HG03108 (cell line): ENCODE results near the gene COLGALT1.
"Not testable (repeated sequence)": the region's sequence is repeated elsewhere in the genome, so short reads cannot be mapped to it uniquely, and the experiment has no call there.

Experiments used
- ATAC-seq: cut with Tn5 transposase; IDR thresholded peaks from one replicate; pipeline ENCODE4 v1.9.1; 2021; ENCODE audit warnings: moderate library complexity; ENCODE audit not compliant: unreplicated experiment

Gene COLGALT1

DNA sequence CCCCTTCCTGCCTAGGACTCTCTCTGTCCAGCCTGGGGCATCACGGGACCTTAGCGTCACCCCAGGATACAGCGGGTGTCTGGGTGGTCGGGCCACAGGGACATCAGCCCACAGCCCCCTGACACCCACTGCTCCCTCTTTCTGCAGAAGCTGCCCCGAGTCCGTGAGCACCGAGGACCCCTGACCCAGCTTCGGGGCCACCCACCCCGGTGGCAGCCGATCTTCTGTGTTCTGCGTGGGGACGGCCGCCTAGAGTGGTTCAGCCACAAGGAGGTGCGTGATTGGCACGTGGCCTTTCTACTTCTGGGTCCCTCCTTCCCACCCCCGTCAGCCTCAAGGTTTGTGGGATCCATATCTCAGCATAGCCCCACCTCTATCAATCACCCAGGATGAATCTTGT, 23.3 kb upstream of the COLGALT1 start:
- no peak for ATAC-seq

DNA sequence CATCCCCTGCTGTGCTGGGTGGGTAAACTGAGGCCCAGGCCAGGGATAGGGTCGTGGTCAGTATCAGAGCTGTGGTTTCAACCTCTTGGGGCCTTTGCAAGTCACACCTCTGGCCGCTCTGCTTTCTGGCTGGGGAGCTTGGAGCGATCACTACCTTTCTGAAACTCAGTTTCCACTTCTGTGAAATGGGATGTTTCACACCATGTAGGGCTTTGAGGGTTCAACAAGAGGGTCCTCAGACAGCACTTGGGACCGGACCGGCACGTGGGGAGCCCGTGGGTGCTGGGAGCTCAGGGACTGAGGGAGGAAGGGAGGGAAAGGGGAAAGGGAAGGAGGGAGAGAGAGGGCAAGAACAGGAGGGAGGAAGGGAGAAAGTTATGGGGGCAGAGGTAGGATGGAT, 22.9 kb upstream of the COLGALT1 start:
- ATAC-seq, result no peak

DNA sequence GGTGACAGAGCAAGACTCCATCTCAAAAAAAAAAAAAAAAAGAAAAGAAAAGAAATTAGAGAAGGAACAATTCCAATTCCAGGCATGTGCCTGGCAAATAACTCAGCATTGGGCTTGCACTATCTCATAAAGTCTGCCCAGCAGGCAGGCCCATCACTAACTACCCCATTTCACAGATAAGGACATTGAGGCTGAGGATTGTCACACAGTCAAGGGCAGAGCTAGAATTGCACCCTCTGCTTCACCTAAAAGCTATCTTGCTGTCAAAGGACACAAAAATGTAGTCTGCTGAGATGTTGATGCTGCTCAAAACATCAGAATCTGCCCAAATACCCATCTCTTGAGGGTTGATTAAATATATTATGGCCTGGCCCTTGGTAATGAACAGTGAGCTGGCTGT, 20.7 kb upstream of the COLGALT1 start:
- no peak for ATAC-seq

DNA sequence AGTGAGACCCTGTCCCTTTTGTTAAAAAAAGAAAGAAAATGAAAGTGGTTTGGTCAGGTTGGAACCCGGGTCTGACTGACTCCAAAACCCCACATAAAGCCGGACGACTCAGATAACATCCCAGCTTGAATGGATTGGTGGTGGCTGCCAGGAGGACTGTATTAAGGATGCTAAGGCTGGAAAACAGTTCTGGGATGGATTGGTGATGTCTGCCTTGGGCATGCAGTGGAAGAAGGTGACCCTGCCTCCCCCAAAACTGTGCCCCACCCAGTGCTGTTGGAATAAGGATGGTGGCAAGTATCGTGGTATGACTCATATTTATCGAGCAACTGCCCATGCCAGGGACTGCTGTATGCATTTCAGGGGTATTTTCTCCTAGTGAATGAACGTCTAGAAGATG, 18.5 kb upstream of the COLGALT1 start:
- ATAC-seq, result no peak

DNA sequence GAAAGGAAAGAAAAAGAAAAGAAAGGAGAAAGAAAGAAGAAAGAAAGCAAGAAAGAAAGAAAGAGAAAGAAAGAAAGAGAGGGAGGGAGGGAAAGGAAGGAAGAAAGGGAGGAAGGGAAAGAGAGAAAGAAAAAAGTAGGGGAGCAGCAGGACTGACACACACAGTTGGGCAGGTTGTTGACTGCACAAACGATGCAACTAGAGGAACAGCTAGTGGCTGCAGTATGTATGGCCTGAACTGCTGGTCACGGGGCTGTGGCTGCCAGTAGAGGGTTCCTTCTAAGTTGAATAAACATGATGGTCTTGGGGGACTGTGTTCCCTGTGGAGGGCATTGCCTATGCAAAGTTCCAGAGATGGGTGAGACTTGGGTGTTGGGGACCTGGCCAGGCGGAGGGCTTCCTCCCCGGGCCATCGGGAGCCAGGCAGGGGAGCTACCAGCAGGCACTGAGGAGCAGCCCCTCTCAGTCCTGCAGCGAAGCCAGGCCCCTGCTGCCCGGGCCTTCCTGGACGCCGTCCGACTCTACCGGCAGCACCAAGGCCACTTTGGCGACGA, 16.7 kb upstream of the COLGALT1 start:
- no peak for ATAC-seq

DNA sequence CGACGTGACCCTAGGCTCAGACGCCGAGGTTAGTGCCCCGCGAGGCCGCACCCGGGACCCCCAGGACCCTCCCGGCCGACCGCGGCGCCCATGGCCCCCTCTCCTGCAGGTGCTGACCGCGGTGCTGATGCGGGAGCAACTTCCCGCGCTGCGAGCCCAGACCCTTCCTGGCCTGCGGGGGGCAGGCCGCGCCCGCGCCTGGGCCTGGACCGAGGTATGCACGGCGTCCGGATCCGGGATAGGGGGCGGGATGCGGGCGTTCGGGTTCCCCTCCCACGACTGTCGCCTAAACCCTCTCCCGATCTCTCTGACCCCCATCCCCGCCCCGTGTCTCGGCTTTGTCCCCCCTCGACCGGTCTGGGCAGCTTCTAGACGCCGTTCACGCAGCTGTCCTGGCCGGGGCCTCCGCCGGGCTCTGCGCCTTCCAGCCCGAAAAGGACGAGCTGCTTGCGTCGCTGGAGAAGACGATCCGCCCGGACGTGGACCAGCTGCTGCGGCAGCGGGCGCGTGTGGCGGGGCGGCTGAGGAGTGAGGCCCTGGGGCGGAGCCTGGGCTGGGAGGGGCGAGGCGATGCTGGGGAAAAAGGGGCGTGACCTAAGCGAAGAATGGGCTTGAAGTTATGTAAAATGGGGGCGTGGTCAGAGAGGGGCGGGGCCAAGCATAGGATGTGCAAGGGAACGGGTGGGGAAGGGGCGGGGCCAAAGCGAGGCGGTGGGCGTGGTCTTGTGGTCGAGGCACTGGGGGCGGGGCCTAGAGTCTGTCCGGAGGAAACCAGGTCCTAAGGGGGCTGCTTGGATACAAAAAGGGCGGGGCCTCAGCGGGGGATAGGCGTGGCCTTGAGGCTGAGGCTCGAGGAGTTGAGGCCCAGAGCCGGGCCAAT, 16.0 kb upstream of the COLGALT1 start:
- peak; percentile 72 for ATAC-seq

DNA sequence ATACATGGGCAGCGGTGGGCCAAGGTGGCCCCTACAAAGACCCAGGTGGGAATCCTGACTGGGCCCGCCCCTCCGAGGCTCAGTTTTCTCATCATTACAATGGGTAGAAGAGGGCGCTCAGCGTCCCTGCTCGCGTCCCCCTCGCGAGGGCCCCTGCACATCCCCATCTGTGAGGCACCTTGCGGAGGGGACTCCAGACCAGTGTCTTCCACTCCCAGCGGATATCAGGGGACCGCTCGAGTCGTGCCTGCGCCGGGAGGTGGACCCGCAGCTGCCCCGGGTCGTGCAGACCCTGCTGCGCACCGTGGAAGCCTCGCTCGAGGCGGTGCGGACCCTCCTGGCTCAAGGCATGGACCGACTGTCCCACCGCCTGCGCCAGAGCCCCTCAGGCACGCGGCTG, 15.3 kb upstream of the COLGALT1 start:
- ATAC-seq, result no peak

DNA sequence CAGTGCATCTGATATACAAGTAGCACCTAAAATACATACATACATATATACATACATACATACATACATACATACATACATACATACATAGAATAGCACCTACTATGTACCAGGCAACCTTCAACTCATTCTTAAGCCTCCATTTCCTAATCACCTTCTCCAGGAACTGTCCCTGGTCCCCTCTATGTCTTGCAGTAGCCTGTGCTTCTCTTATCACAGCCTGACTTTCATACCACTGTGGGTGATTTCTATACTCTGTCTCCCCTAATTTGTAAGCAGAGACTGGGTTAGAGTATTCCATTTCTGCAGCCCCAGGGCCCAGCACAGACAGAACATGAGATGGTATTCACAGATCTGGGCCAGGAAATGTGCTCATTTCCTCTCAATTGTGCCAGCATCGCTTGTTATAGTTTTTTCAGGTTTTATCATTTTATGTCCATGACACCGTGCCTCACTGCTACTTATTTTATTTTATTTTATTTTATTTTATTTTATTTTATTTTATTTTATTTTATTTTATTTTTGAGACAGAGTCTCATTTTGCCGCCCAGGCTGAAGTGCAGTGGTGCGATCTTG, 14.2 kb upstream of the COLGALT1 start:
- no peak for ATAC-seq

DNA sequence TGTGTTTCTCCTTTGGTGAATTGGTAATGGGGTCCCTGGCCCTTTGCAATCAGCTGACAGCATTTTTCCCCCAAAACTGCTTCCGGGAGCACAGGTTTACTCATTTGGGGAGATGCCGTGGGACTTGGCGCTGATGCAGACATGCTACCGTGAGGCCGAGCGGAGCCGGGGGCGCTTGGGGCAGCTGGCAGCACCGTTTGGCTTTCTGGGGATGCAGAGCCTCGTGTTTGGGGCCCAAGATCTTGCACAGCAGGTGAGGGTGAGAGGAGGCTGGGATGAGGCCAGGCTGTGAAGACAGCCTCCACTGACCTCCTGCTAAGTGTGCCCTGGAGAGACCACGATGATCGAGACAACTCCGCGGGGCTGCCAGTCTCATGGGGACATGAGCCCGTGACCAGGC, 13.4 kb upstream of the COLGALT1 start:
- no peak for ATAC-seq

DNA sequence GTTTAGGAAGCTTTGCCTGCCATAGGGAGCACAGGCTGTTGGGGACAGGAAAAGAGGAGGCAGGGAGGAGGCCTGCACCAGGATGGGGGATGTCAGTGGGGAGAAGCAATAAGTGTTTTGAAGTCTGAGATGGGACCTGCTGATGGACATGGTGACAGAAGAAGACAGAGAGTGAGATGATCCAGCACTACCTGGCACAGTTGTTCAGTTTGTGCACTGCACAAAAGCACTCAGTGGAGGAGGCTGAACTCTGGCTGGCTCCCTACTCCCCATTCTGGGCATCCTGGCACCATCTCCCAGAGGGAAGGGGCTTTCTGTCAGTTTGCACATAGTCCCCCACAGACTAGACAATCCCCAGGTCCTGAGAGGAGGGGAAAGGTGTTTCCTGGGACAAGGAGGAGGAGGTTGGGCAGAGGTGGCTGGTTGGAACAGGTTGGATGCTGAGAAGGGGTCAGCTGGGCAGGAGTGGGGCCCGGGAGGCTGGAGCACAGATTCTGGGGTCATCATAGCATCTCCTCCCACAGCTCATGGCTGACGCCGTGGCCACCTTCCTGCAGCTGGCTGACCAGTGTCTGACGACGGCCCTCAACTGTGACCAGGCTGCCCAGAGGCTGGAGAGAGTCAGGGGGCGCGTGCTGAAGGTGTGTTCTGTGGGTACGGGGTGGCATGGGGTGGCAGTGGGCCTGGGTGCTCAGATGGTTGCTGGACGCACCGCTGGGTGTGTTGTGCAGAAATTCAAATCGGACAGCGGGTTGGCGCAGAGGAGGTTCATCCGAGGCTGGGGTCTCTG, 12.5 kb upstream of the COLGALT1 start:
- ATAC-seq, result no peak

DNA sequence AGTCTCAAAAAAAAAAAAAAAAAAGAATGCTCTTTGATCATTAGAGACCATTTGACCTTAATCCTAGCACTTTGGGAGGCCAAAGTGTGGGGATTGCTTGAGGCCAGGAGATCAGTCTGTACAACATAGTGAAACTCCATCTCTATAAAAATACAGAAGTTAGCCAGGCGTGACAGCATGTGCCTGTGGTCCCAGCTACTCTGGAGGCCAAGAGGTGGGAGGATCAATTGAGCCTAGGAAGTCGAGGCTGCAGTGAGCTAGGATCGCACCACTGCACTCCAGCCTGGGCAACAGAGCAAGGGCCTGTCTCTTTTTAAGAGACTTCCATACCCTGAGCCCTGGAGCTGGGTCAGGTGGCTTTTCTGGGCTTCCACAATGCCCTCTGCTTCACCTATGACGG, 11.5 kb upstream of the COLGALT1 start:
- ATAC-seq, result no peak

DNA sequence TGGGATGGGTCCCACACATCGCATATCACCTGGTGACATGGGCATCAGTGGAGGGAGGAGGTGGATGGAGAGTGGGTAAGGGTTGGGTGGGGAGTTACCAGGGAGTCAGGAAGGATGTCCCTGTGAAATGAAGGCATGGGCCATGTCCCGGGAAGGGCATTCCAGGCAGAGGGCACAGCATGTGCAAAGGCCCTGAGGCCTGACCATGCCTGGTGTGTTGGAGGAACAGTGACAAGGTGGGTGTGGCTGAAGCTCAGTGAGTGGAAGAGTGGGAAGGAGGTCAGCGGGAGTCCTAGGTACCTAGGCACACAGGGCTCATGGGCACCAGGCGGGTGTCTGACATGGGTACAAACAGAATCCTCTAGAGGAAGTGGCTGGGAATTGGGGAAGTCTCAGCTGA, 11.0 kb upstream of the COLGALT1 start:
- no peak for ATAC-seq

DNA sequence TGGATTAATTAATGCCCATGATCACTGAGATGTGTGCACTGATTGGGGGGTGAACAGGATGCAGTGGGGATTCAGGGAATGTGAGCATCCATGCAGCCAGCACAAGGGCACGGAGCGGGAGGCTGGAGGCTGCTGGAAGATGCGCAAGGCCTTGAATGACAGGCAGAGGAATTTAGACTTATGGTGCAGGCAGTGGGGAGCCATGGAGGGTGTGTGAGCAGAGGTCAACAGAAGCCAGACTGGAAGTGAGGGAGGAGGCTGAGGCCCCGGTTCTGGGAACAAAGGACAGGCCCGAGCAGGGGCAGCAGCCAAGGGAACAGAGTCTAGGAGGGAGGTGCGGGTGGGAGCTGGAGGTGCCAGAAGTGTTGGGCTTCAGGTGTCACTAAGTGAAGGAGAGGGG, 7.3 kb upstream of the COLGALT1 start:
- no peak for ATAC-seq

DNA sequence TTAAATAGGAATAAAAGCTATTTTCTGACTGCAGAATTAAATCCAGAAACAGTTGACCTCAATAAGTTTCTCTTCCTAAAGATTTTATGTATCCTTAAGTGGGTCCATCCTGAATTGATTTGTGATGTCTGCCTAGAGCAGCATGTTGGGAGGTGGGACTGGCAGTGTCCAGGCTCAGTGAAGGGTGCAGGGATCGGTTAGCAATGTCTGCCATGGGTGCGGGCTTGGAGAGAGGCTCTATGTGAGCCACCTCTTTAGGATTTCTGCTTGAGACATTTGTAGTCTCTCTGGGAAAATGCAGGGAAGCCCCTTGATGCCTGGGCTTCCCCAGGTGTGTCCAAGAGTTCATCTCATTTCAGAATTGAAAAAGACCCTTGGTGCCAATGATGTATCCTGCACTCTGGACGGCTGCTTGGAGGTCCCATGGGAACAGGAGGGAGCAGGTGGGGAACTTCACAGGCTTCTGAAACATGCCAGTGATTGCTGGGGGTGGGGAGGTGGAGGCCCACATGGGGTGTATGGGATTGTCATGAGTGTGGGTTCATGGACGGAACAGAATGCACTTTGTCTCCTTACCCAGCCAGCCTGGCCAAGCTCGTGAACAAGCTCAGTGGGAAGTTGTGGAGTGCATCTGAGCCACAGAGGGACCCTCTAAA, 6.2 kb upstream of the COLGALT1 start:
- no peak for ATAC-seq

DNA sequence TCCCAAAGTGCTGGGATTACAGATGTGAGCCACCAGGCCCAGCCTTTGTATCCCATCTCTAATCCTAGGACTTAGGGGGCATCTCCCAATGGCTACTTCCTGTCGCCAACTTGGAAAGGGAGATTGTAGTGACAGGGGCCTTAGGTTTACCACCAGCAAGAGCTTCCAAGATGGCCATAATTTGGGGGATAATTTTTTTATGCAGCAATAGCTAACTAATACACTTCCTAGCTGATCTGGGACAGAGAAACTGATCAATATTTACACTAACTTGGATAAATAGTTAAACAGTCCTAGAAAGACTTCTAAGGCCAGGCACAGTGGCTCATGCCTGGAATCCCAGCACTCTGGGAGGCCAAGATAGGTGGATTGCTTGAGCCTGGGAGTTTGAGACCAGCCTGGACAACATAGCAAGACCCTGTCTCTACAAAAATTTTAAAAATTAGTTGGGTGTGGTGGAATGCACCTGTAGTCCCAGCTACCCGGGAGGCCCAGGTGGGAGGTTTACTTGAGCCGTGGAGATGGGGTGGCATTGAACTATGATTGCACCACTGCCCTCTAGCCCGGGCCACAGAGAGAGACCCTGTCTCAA, 5.3 kb upstream of the COLGALT1 start:
- ATAC-seq, result no peak

DNA sequence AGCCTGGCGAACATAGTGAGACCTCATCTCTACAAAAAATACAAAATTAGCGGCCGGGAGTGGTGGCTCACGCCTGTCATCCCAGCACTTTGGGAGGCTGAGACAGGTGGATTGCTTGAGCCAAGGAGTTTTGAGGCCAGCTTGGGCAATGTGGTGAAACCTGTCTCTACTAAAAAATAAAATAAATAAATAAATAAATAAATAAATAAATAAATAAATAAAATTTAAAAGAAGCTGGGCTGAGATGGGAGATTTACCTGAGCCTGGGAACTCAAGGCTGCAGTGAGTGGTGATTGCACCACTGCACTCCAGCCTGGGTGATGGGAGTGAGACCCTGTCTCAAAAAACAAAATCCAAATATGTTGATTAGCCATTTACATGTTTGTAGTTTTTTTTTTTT, 2.7 kb upstream of the COLGALT1 start:
- not testable (repeated sequence) for ATAC-seq

DNA sequence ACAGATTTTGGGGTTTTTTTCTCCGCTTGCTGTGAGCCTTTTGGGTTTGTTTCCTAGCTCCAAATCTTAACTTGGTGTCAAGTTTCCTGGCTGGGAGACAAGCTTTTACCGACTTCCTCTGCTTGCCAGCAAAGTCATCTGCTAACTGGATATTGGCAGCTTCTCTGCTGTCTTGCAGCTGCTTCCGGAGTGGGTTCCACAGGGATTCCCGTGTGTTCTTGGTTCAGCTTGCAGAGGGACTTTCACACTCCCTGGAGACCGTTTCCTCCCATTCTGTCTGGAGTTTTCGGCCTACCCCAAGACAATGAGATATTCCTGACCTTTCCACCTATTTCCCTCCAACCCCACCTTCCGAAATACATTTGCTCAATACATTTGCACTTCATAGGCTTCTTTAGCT, 2.2 kb upstream of the COLGALT1 start:
- ATAC-seq, result no peak

DNA sequence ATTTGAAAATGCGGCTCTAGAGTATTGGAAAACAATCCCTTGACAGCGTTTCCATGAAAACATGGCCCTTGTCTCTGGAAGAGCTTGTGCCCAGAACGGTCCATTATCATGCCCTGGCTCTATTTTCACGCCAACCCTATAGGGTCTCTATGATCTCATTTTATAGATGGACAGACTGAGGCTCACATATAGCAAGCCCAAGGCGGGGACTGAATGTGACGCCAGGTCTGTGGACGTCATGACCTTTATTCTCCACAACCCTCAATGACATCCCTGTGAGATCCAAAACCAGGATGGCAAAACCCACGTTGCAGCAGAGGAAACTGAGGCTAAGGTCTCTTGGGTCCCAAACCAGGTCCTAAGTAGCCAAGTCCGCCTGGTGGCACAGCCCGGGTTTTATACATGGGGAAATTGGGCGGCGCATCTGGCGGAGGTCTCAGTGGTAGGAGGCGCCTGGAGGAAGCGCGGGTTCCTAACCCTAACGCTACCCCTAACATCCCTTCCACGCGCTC, 425 bp upstream of the COLGALT1 start:
- no peak for ATAC-seq

DNA sequence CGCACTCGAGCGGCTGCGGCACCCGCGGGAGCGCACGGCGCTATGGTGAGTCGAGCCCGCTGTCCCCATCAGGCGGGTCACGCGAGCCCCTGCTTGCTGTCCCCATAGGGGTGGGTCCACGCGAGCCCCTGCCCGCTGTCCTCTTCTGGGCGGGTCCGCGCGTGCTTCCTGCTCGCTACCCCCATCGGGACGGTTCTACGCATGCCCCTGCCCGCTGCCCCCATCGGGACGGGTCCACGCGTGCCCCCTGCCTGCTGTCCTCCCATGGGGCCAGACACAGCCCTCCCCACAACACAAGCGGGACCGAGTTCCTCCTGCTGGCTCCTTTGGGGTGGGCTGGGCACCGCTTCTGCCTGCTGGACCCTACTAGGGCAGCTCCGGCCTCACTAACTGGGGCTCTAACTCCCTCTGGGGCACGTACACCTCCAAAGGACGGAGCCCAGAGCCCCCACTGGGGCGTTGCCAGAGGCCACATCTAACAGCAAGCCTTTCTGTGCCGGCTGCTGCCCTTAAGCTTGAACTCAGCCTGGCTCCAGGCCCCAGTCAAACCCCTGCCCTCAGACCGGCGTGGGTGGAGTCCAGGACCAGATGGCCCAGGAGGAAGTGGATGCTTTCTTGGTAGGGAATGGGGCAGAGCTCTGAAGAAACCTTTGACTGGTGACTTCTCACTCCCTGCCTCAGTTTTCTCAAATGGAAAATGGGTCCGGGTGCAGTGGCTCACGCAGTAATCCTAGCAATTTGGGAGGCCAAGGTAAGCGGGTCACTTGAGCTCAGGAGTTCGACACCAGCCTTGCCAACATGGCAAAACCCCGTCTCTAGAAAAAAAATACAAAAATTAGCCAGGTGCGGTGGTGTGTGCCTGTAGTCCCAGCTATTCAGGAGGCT, 722 bp downstream of the COLGALT1 start:
- ATAC-seq, result peak; percentile 21

DNA sequence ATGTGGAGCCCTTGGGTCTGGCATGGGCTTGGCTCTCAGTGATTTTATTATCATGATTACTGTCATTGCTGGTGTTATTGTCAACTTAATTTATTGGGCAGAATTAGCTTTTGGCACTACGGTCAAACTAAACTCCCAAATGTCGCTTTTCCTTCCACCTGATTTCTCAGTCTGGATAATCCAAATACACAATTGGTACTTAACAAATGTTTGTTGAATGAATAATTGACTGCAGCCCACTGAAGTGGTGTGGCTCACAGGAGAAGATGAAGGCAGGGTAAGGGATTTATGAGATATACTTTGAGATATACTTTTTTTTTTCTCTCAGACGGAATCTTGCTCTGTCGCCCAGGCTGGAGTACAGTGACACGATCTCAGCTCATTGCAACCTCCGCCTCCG, 1.5 kb downstream of the COLGALT1 start:
- ATAC-seq, result no peak
